ENCODE measurements around the gene PEX12. TPM values are rescaled to one million over a fixed set of nuclear protein-coding genes. Genes with fewer than 3 reads are reported as not detected.
"Not testable (repeated sequence)": the region's sequence is repeated elsewhere in the genome, so short reads cannot be mapped to it uniquely, and the experiment has no call there.

PEX12 gene
- 1 to 10 TPM; 5.4 to 6.0 TPM for total RNA-seq

GRCh38 chr17:35578197-35578928, at the start of gene PEX12:
Gene PEX12, minus strand, starts transcription at chr17:35578571. Its CDS starts 550 bp downstream, at chr17:35578021.
- ChIA-PET POLR2A (interaction anchor here (0.6 to 2.2 kb wide), 13 partner anchors 9 to 509 kb away, joined by 3 to 16 read pairs (median 3); partner anchors contain the start of genes AP2B1, SLFN11 and SLFN13), CTCF (interaction anchor here (0.9 to 1.6 kb wide), 8 partner anchors 8 to 230 kb away, joined by 3 to 6 read pairs (median 4); partner anchors contain the start of genes AP2B1 and TAF15)

- ChIA-PET CTCF (no interaction called here), POLR2A (no interaction called here)
Measured at GRCh38 chr17:35627417-35627816, 49.0 kb upstream of the PEX12 start.

DNA sequence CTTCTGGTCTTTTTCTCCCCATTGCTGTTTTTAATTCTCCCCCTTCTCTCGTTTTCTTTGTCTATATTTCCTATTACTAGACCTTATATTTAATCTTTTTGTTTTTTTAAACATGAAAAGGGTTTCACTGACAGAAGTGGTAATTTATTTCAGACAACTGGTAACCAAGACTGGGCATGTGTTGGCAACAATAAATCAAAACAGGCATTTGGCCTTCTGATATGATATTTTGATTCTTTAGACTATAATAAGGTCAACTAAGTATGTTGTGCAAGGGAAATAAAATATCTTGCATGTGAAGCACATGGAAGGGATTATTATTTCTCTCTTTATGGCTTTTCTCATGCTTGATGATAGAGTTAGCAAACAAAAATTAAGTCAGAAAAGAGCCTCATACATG, 43.4 kb upstream of the PEX12 start:
- ChIA-PET CTCF (no interaction called here), POLR2A (no interaction called here)

DNA sequence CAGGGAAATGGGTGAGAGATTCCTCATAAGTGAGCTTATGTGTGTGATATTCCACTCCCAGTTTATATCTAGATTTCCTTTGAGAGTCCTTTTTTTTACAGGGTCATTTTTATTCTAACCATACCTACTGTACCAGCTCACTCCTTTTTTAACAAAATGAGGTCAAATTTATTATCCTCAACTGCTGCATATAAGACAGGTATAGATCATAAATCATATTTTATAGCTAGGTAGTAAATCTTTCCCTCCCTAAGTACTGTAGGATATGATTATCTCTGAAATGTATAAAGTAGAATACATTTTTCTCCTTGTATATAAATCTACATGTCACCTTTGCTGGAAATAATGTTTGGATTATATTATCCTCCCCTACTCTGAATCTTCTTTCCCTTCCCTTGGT, 40.3 kb upstream of the PEX12 start:
- CTCF ChIA-PET: interaction anchor here (2.0 kb wide), 1 partner anchor 129 kb away, joined by 6 read pairs; no protein-coding TSS in a partner anchor

DNA sequence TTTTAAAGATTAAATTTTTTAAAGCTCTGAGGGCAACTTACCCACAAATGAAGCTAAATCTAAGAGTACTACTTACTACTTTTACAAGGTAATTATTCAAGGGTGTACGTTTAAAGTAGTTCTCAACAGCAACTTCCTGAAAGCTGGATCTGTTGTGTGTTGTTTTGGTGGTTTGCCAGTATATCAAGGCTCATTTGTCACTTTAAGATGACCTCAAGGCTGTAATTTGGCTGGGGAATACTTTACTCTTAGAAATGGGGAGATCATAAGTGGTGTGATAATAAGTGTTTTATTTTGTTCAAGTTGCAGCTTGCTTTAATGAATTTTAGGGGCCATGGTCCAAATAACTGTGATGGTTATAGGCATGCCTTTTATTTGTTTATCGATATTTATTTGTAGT, 39.1 kb upstream of the PEX12 start:
- ChIA-PET CTCF (interaction anchor here (1.3 kb wide), 1 partner anchor 130 kb away, joined by 3 read pairs; no protein-coding TSS in a partner anchor), POLR2A (no interaction called here)

More for the DNA sequence above, 40.3 kb upstream of the PEX12 start:
- POLR2A ChIA-PET: no interaction called here

- ChIA-PET POLR2A (no interaction called here), CTCF (interaction anchor here (0.6 to 1.3 kb wide), 3 partner anchors 71 to 130 kb away, joined by 3 to 7 read pairs (median 4); no protein-coding TSS in a partner anchor)
Measured at GRCh38 chr17:35616536-35616935, 38.2 kb upstream of the PEX12 start.

- POLR2A ChIA-PET: interaction anchor here (0.5 kb wide), 1 partner anchor 201 kb away, joined by 4 read pairs; no protein-coding TSS in a partner anchor
- CTCF ChIA-PET: interaction anchor here (0.8 kb wide), 1 partner anchor 133 kb away, joined by 3 read pairs; no protein-coding TSS in a partner anchor
Measured at GRCh38 chr17:35614810-35615209, 36.4 kb upstream of the PEX12 start.

GRCh38 chr17:35612924-35613521, 34.7 kb upstream of the PEX12 start:
- POLR2A ChIA-PET: no interaction called here

DNA sequence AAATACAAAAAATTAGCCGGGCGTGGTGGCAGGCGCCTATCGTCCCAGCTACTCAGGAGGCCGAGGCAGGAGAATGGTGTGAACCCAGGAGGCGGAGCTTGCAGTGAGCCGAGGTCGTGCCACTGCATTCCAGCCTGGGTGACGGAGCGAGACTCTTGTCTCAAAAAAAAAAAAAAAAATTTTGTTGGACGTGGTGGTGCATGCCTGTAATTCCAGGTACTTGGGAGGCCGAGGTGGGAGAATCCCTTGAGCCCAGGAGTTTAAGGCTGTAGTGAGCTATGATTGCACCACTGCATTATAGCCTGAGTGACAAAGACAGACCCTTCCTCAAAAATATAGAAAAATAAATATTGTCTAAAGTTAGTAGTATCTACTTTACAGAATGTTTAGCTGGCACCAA, 32.4 kb upstream of the PEX12 start:
- CTCF ChIA-PET: interaction anchor here (1.2 to 1.8 kb wide), 3 partner anchors 12 to 137 kb away, joined by 3 to 7 read pairs (median 3); partner anchors contain the start of gene AP2B1
- POLR2A ChIA-PET: not testable (repeated sequence)

More at GRCh38 chr17:35612924-35613521, 34.7 kb upstream of the PEX12 start:
- CTCF ChIA-PET: interaction anchor here (0.7 to 1.8 kb wide), 4 partner anchors 10 to 135 kb away, joined by 3 to 11 read pairs (median 6); no protein-coding TSS in a partner anchor

DNA sequence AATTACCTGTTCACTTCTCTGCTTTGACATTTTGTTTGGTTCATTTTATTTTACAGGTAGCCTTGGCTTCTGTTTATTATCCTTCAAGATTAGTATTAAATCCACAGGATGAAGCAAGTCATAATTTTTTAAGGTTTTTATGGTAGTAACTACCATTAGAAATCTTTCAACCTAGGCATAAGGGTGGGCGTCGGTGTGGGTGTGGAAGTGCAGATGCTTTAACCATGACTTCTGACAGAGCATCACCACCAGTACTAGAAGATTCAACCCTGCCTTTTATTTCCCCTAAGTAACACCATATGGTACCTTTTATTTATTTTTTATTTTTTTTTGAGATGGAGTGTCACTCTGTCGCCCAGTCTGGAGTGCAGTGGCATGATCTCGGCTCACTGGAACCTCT, 31.5 kb upstream of the PEX12 start:
- ChIA-PET POLR2A (no interaction called here), CTCF (no interaction called here)

DNA sequence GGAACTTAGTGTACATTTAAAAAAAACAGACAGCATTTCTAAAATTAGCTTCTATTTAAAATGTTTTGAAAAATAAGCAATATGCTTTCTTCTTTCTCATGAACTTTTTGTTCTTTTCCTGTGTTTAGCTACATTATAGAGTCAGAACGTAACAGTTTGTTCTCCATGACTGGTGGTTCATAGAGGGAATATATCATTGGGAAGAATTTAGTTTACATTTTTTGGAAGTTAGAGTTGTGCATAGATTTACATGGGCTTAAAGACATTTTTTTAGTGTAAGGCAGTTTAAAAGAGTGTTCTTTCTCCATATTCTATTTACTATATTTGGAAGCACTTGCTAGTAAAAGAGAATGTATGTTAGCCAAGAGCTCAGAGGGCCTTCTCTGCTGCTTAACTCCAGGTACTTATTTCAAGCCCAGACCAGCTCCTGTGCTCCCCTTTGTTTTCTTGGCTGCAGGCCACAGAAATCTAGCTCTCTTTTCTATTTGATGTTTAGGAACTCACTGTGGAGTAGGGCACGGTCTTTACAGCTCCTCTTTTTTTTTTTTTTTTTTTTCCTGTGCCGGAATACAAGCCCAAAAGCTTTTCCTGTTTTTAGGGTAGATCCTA, 29.0 kb upstream of the PEX12 start:
- ChIA-PET POLR2A (interaction anchor here (0.6 to 0.7 kb wide), 4 partner anchors 9 to 292 kb away, joined by 3 to 9 read pairs (median 4); no protein-coding TSS in a partner anchor), CTCF (interaction anchor here (0.7 to 1.2 kb wide), 2 partner anchors 12 to 136 kb away, joined by 3 read pairs; no protein-coding TSS in a partner anchor)

- ChIA-PET CTCF (no interaction called here), POLR2A (no interaction called here)
Measured at GRCh38 chr17:35605678-35606077, 27.3 kb upstream of the PEX12 start.

DNA sequence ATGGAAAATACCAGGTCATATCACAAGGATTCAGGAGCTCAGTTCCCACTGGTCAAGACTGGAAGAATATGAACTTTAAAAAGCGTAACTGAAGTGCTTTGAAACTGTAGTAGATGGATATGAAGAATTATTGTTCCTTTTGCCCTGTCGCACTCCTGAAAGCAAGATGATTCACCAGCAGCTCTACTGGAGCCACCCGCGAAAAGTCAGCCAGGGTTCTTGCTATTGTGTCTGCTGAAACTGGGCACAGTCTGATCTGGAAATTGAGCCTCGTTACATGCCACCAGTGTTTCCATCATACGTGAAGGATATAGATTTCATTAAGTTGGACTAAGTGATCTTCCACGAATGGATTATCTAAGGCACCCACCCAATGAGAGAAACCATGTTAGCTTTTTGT, 25.3 kb upstream of the PEX12 start:
- CTCF ChIA-PET: interaction anchor here (1.1 kb wide), 1 partner anchor 10 kb away, joined by 3 read pairs; no protein-coding TSS in a partner anchor
- POLR2A ChIA-PET: no interaction called here

- POLR2A ChIA-PET: no interaction called here
- CTCF ChIA-PET: interaction anchor here (0.8 kb wide), 1 partner anchor 30 kb away, joined by 3 read pairs; no protein-coding TSS in a partner anchor
Measured at GRCh38 chr17:35597604-35598003, 19.2 kb upstream of the PEX12 start.

GRCh38 chr17:35596530-35597233, 18.3 kb upstream of the PEX12 start:
- CTCF ChIA-PET: no interaction called here
- POLR2A ChIA-PET: no interaction called here

- POLR2A ChIA-PET: no interaction called here
- CTCF ChIA-PET: no interaction called here
Measured at GRCh38 chr17:35596072-35596471, 17.7 kb upstream of the PEX12 start.

DNA sequence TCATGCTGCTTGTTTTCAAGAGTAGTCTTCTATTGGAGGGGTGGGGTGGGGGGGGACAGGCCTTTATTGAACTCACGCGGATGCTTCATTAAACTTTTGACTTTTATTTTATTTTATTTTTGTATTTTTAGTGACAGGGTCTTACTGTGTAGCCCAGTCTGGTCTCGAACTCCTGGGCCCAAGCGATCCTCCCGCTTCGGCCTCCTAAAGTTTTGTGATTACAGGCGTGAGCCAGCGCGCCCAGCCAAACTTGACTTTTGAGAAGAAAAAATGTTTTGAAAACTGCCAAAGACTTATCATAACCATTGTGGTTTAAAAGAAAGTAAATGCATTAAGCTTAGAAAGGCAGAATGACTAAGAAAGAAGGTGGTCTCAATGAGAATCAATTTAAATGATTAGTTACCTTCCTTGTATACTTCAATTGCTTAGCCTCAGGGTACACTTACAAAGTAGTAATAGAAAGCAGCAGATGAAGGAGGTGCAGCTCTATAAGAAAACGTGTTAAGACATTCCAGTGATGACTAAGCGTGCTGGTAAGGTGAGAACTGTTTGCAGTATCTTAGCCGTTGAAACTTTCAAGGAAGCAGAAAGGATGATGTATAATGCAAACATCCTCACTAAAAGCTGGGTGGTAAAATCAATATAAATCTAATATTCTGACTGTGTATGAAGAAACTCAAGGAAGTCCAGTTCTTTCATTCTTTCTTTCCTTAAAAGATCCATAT, 10.0 kb upstream of the PEX12 start:
- CTCF ChIA-PET: interaction anchor here (0.6 to 1.5 kb wide), 4 partner anchors 46 to 216 kb away, joined by 3 to 6 read pairs (median 4); no protein-coding TSS in a partner anchor
- POLR2A ChIA-PET: interaction anchor here (0.6 to 1.6 kb wide), 4 partner anchors 10 to 275 kb away, joined by 4 to 14 read pairs (median 5); partner anchors contain the start of genes PEX12 and SLFN11
